H9 (cell line): ENCODE data around the gene DENND4A. TPM values are rescaled to one million over a fixed set of nuclear protein-coding genes. Genes with fewer than 3 reads are reported as not detected.
A peak's percentile ranks its signal among the peaks of the same experiment; 100 is the strongest.

Experiments used
- DNase-seq: peaks from one replicate; pipeline ENCODE4 v3.0.0-alpha.2; 2017
- H2AFZ ChIP-seq: one replicate; pipeline ENCODE4 v1.6.1; 2013; ENCODE audit warnings: mild to moderate bottlenecking, low read length, control low read depth, moderate library complexity
- H2AK5ac ChIP-seq: 2 replicates; pipeline ENCODE4 v1.6.1; 2013; ENCODE audit warnings: low read length, control low read depth, mixed read lengths; ENCODE audit not compliant: insufficient read length
- H2BK120ac ChIP-seq: one replicate; pipeline ENCODE4 v1.6.1; 2013; ENCODE audit warnings: low read depth, mild to moderate bottlenecking, low read length, control low read depth, inconsistent platforms; ENCODE audit not compliant: poor library complexity, severe bottlenecking
- H2BK12ac ChIP-seq: 2 replicates; pipeline ENCODE4 v1.6.1; 2013; ENCODE audit warnings: low read length, control low read depth, mixed read lengths, low read depth; ENCODE audit not compliant: insufficient read length
- H2BK15ac ChIP-seq: 2 replicates; pipeline ENCODE4 v1.6.1; 2013; ENCODE audit warnings: low read depth, low read length, control low read depth
- H2BK20ac ChIP-seq: one replicate; pipeline ENCODE4 v1.6.1; 2013; ENCODE audit warnings: low read depth, mild to moderate bottlenecking, low read length, control low read depth, inconsistent platforms; ENCODE audit not compliant: poor library complexity, severe bottlenecking
- H2BK5ac ChIP-seq: 2 replicates; pipeline ENCODE4 v1.6.1; 2013; ENCODE audit warnings: low read length, control low read depth, mixed read lengths; ENCODE audit not compliant: insufficient read length
- H3K14ac ChIP-seq: 2 replicates; pipeline ENCODE4 v1.6.1; 2013; ENCODE audit warnings: low read length, control low read depth; ENCODE audit not compliant: insufficient read depth
- H3K18ac ChIP-seq: 2 replicates; pipeline ENCODE4 v1.6.1; 2013; ENCODE audit warnings: low read depth, mild to moderate bottlenecking, mixed read lengths, low read length, control low read depth; ENCODE audit not compliant: insufficient read length
- H3K23ac ChIP-seq: 2 replicates; pipeline ENCODE4 v1.6.1; 2013; ENCODE audit warnings: low read length, control low read depth, mixed read lengths, low read depth; ENCODE audit not compliant: insufficient read length
- H3K23me2 ChIP-seq: 2 replicates; pipeline ENCODE4 v1.6.1; 2013; ENCODE audit warnings: low read depth, mild to moderate bottlenecking, mixed read lengths, low read length, control low read depth; ENCODE audit not compliant: insufficient read length, poor library complexity, severe bottlenecking
- H3K27ac ChIP-seq: 2 replicates; pipeline ENCODE4 v1.5.1; 2013; ENCODE audit warnings: low read length, control low read depth, mixed read lengths, low read depth; ENCODE audit not compliant: insufficient read length
- H3K27me3 ChIP-seq: 2 replicates; pipeline ENCODE4 v1.6.1; 2013; ENCODE audit warnings: low read length, control low read depth, inconsistent platforms; ENCODE audit not compliant: insufficient read depth
- H3K4ac ChIP-seq: 2 replicates; pipeline ENCODE4 v1.6.1; 2013; ENCODE audit warnings: low read depth, mild to moderate bottlenecking, control low read depth, inconsistent platforms, low read length, moderate library complexity
- H3K4me1 ChIP-seq: 2 replicates; pipeline ENCODE4 v1.6.1; 2013; ENCODE audit warnings: low read length, control low read depth, inconsistent platforms; ENCODE audit not compliant: insufficient read depth
- H3K4me2 ChIP-seq: 2 replicates; pipeline ENCODE4 v1.6.1; 2013; ENCODE audit warnings: low read length, control low read depth, mixed read lengths; ENCODE audit not compliant: insufficient read length, insufficient read depth
- H3K56ac ChIP-seq: 2 replicates; pipeline ENCODE4 v1.6.1; 2013; ENCODE audit warnings: low read depth, mild to moderate bottlenecking, mixed read lengths, low read length, control low read depth; ENCODE audit not compliant: insufficient read length
- H3K79me1 ChIP-seq: 2 replicates; pipeline ENCODE4 v1.6.1; 2013; ENCODE audit warnings: low read depth, mild to moderate bottlenecking, moderate library complexity, low read length, control low read depth, inconsistent platforms; ENCODE audit not compliant: insufficient read depth, poor library complexity, severe bottlenecking
- H3K79me2 ChIP-seq: 2 replicates; pipeline ENCODE4 v1.6.1; 2013; ENCODE audit warnings: low read length, control low read depth, inconsistent platforms; ENCODE audit not compliant: insufficient read depth
- H3K9ac ChIP-seq: 2 replicates; pipeline ENCODE4 v1.6.1; 2013; ENCODE audit warnings: low read length, control low read depth, mixed read lengths; ENCODE audit not compliant: insufficient read length; ENCODE audit errors: extremely low read depth
- H3K9me3 ChIP-seq: one replicate; pipeline ENCODE4 v1.6.1; 2013; ENCODE audit warnings: low read depth, low read length, inconsistent platforms; ENCODE audit not compliant: control insufficient read depth
- H3T11ph ChIP-seq: one replicate; pipeline ENCODE4 v1.6.1; 2013; ENCODE audit warnings: mild to moderate bottlenecking, low read length, control low read depth, inconsistent platforms
- H4K20me1 ChIP-seq: one replicate; pipeline ENCODE4 v1.6.1; 2013; ENCODE audit not compliant: control insufficient read depth, insufficient read length, insufficient read depth
- H4K5ac ChIP-seq: 2 replicates; pipeline ENCODE4 v1.6.1; 2013; ENCODE audit warnings: low read depth, mild to moderate bottlenecking, mixed read lengths, low read length, control low read depth; ENCODE audit not compliant: insufficient read length
- H4K8ac ChIP-seq: replicated peaks from 2 replicates; pipeline ENCODE4 v1.6.1; 2013; ENCODE audit warnings: low read length, control low read depth, mixed read lengths, low read depth; ENCODE audit not compliant: insufficient read length
- H4K91ac ChIP-seq: 2 replicates; pipeline ENCODE4 v1.6.1; 2013; ENCODE audit warnings: low read depth, mild to moderate bottlenecking, moderate library complexity, mixed read lengths, low read length, control low read depth; ENCODE audit not compliant: insufficient read length
- H3K27ac Mint-ChIP-seq, 3 experiments: 2 replicates in 2 of 3; 3 replicates in 1 of 3; pipeline ENCODE4 v1.8.0; 2020 to 2021; ENCODE audit warnings: mixed read lengths in 3 of 3, mild to moderate bottlenecking in 1 of 3, moderate library complexity in 1 of 3
- H3K27me3 Mint-ChIP-seq: 2 replicates; pipeline ENCODE4 v1.8.0; 2021; ENCODE audit warnings: low read depth, mild to moderate bottlenecking, moderate library complexity, mixed read lengths
- H3K36me3 Mint-ChIP-seq, 3 experiments: 2 replicates in 2 of 3; 3 replicates in 1 of 3; pipeline ENCODE4 v1.8.0; 2020 to 2021; ENCODE audit warnings: low read depth in 3 of 3, mixed read lengths in 3 of 3; ENCODE audit not compliant: insufficient read depth in 1 of 3
- H3K4me1 Mint-ChIP-seq, 2 experiments: 2 replicates each; pipeline ENCODE4 v1.8.0; 2020; ENCODE audit warnings: mixed read lengths in 2 of 2
- H3K4me3 Mint-ChIP-seq, 2 experiments: 2 replicates in 1 of 2; 3 replicates in 1 of 2; pipeline ENCODE4 v1.8.0; 2020 to 2021; ENCODE audit warnings: mild to moderate bottlenecking in 2 of 2, mixed read lengths in 2 of 2, moderate library complexity in 1 of 2
- H3K9me3 Mint-ChIP-seq, 2 experiments: 2 replicates in 1 of 2; 3 replicates in 1 of 2; pipeline ENCODE4 v1.8.0; 2020; ENCODE audit warnings: mild to moderate bottlenecking in 2 of 2, mixed read lengths in 2 of 2, moderate library complexity in 1 of 2
- CTCF ChIP-seq: fragments of 200-600 bp; sonication (generic); conservative IDR thresholded peaks from 3 replicates; pipeline ENCODE4 v1.8.0; 2021; ENCODE audit warnings: antibody characterized with exemption, mild to moderate bottlenecking
- WGBS: extraction: QIAGEN DNeasy Blood & Tissue Kit; methylation state at CpG from one replicate; pipeline ENCODE4 v1.1.7; 2013; ENCODE audit warnings: missing lambda C conversion rate, low lambda C conversion rate, mixed read lengths; ENCODE audit not compliant: insufficient read length; ENCODE audit errors: extremely low coverage; 5-methylcytosine and 5-hydroxymethylcytosine counted together
- total RNA-seq: library from RNA; stranded (reverse); gene quantifications from 2 replicates; pipeline ENCODE4 v1.2.1, GENCODE V29; 2021

The DENND4A gene
- total RNA-seq, 1 experiment from 2014 or later: 4.7 TPM

- H3K4me3 Mint-ChIP-seq: no peak overlapping the region
- no peak overlapping the region for H3K4me2 ChIP-seq
- H4K20me1 ChIP-seq: no peaks in the 10 kb centered on the region
- H3K4ac ChIP-seq: no peak overlapping the region
- H3K56ac ChIP-seq: no peak overlapping the region
- H3K23me2 ChIP-seq: no peaks in the 10 kb centered on the region
- no peaks in the 10 kb centered on the region for H3K79me2 ChIP-seq
- H2AFZ ChIP-seq: no peak overlapping the region
- H3K18ac ChIP-seq: no peak overlapping the region
- no peak overlapping the region for H2AK5ac ChIP-seq
- no peak overlapping the region for H2BK5ac ChIP-seq
- H4K91ac ChIP-seq: no peak overlapping the region
- H3K9me3 Mint-ChIP-seq: no peaks in the 10 kb centered on the region
- H3K23ac ChIP-seq: no peak overlapping the region
- H3K9me3 ChIP-seq: no peaks in the 10 kb centered on the region
- TF ChIP-seq CTCF: no peak
- H4K8ac ChIP-seq: no peak overlapping the region
- no peak overlapping the region for H3K27ac ChIP-seq
- no peak overlapping the region for H2BK120ac ChIP-seq
- H3K27ac Mint-ChIP-seq: no peak overlapping the region
- no peak overlapping the region for H4K5ac ChIP-seq
- no CpG with 5 or more reads among the region's 5 CpGs for WGBS
- no peak overlapping the region for H2BK12ac ChIP-seq
- peak; percentile 39 for DNase-seq
- H3K79me1 ChIP-seq: no peaks in the 10 kb centered on the region
- no peak overlapping the region for H3K14ac ChIP-seq
- no peak overlapping the region for H3K9ac ChIP-seq
- H3T11ph ChIP-seq: no peak overlapping the region
- no peaks in the 10 kb centered on the region for H3K4me1 ChIP-seq
- no peaks in the 10 kb centered on the region for H3K27me3 ChIP-seq
- no peaks in the 10 kb centered on the region for H3K27me3 Mint-ChIP-seq
- no peak overlapping the region for H2BK15ac ChIP-seq
- H3K36me3 Mint-ChIP-seq: no peaks in the 10 kb centered on the region
- H3K4me1 Mint-ChIP-seq: peaks cover 12 to 15% of the 10 kb centered on the region in 2 experiments
- no peak overlapping the region for H2BK20ac ChIP-seq
Measured at GRCh38 chr15:65638109-65638508, 154.0 kb downstream of the DENND4A start.
